ENCODE results near the gene NOP14. TPM values are rescaled to one million over a fixed set of nuclear protein-coding genes. Genes with fewer than 3 reads are reported as not detected.
A peak's percentile ranks its signal among the peaks of the same experiment; 100 is the strongest.

NOP14 gene
- total RNA-seq, 6 experiments from 2014 or later = 34.8 to 39.4 (median 37.0) TPM

DNA sequence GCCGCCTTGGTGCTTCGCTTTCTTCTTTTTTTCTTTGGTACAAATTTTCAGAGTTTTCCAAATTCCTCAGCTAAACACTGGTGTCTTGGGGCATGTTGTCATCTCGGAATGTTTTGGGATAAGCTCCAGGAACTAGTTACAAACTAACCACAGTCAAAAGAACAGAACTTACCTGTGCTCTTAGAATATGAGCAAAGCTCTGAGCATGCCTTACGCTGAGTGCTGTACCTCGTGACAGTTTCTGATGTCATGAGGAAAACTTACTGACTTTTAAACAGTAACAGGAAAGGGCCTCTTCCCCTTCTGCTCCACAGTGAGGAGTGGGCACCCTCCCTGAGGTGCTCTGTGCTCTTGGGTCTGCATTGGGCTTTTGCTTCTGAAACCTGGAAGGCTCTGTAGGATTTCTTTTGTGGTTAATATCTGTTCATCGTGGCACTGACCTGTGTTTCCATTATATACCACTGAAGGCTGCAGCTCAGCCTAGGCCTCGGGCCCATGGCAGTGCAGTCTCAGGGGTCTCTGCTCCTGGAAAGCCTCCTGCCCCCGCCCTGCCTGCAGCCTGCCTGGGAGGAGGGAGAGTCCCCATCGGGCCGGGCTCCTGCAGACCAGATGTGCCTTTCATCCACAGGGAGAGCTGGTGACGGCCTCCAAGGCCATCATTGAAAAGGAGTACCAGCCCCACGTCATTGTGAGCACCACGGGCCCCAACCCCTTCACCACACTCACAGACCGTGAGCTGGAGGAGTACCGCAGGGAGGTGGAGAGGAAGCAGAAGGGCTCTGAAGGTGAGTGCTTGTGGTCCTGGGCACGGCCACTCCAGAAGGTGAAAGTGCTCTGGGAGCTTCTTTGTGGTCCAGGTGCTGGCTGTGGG lies 48.7 kb downstream of the NOP14 start:
- DNase-seq = no peak
- peaks cover 3% of the 10 kb centered on the region; the same call in 1 of the 2 replicates for H3K9me3 Mint-ChIP-seq
- no peak overlapping the region for H3K4me3 Mint-ChIP-seq
- no peaks in the 10 kb centered on the region for H3K4me1 Mint-ChIP-seq (ENCODE audit: low read depth)
- TF ChIP-seq, protein P1, sequence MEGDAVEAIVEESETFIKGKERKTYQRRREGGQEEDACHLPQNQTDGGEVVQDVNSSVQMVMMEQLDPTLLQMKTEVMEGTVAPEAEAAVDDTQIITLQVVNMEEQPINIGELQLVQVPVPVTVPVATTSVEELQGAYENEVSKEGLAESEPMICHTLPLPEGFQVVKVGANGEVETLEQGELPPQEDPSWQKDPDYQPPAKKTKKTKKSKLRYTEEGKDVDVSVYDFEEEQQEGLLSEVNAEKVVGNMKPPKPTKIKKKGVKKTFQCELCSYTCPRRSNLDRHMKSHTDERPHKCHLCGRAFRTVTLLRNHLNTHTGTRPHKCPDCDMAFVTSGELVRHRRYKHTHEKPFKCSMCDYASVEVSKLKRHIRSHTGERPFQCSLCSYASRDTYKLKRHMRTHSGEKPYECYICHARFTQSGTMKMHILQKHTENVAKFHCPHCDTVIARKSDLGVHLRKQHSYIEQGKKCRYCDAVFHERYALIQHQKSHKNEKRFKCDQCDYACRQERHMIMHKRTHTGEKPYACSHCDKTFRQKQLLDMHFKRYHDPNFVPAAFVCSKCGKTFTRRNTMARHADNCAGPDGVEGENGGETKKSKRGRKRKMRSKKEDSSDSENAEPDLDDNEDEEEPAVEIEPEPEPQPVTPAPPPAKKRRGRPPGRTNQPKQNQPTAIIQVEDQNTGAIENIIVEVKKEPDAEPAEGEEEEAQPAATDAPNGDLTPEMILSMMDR (IDR thresholded peaks at IDR 0.05) = no peak
- no peak overlapping the region for H3K27ac Mint-ChIP-seq
- H3K36me3 Mint-ChIP-seq (ENCODE audit: low read depth) = peaks cover 49% of the 10 kb centered on the region
- H3K27me3 Mint-ChIP-seq (ENCODE audit: insufficient read depth) = 0 out of 2 replicates have a peak, but pooled peaks cover 2% of the 10 kb centered on the region

DNA sequence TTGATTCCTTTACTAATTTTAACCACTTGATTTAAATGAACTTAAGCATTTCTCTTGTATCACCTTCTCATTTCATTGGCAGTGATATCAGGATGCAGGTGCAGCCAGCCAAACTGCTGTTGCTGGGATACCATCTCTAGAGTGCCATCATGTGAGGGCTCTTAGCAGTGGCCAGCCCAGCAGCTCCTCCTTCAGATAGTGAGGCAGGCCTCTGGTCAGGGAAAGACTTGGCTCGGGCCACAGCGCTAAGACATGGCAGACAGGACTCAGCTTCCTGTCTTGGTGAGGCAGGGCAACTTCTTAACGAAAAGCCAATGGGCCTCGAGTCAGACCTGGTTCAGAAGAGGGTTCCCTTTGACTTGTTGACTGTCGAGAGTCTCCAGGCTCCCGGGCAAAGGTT lies 50.0 kb downstream of the NOP14 start:
- H3K27ac Mint-ChIP-seq = no peak overlapping the region
- H3K4me3 Mint-ChIP-seq = no peak overlapping the region
- TF ChIP-seq, protein P1 (IDR thresholded peaks at IDR 0.05) = no peak
- peaks cover 36% of the 10 kb centered on the region for H3K36me3 Mint-ChIP-seq (ENCODE audit: low read depth)
- 0 out of 2 replicates have a peak, but pooled peaks cover 2% of the 10 kb centered on the region for H3K27me3 Mint-ChIP-seq (ENCODE audit: insufficient read depth)
- H3K4me1 Mint-ChIP-seq (ENCODE audit: low read depth) = no peaks in the 10 kb centered on the region
- no peaks in the 10 kb centered on the region for H3K9me3 Mint-ChIP-seq
- no peak for DNase-seq

DNA sequence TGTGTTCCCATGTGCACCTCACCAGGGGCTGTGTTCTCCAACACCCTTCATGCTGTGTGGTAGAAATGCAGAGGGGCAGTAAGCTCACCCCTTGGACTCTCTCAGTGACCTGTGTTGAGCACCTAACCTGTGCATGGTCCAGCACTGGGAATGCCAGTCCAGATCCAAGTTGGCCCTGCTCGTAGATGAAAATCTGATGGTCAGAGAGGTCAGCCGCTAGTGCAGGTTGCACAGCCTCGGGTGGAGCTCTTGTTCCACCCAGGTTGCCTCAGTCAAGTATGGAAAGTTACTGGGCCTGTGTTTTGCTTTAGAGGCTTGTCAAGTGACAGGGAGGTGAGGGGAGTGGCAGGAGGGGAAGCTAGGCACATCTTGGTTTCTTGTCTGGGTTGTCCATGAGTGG lies 51.3 kb downstream of the NOP14 start:
- Mint-ChIP-seq H3K36me3 (ENCODE audit: low read depth) (peaks cover 28% of the 10 kb centered on the region), H3K4me3 (no peak overlapping the region), H3K27me3 (ENCODE audit: insufficient read depth) (0 out of 2 replicates have a peak, but pooled peaks cover 2% of the 10 kb centered on the region), H3K9me3 (no peaks in the 10 kb centered on the region), H3K4me1 (ENCODE audit: low read depth) (no peaks in the 10 kb centered on the region), H3K27ac (no peak overlapping the region)
- TF ChIP-seq, protein P1 (IDR thresholded peaks at IDR 0.05) = no peak
- DNase-seq = no peak

DNA sequence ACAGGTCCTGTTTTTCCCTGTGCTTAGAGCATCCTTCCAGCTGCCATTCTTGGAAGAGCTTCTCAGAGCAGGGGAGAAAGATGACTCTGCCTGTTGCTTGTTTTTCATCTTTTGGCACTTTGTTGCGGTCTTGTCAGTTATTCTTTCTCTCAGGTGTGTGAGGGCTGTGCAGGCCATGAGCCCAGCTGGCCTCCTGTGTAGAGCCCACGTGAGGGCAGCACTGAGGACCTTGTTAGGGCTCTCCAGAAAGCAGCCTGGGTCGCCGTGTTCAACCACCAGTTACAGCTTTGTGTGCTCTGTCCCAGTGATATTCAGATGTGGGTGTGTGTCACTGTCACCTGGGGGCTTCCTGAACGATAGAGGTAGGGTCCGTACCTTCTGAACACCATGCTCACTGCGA lies 52.8 kb downstream of the NOP14 start:
- Mint-ChIP-seq H3K27me3 (ENCODE audit: insufficient read depth) (0 out of 2 replicates have a peak, but pooled peaks cover 2% of the 10 kb centered on the region), H3K4me1 (ENCODE audit: low read depth) (no peaks in the 10 kb centered on the region)

DNA sequence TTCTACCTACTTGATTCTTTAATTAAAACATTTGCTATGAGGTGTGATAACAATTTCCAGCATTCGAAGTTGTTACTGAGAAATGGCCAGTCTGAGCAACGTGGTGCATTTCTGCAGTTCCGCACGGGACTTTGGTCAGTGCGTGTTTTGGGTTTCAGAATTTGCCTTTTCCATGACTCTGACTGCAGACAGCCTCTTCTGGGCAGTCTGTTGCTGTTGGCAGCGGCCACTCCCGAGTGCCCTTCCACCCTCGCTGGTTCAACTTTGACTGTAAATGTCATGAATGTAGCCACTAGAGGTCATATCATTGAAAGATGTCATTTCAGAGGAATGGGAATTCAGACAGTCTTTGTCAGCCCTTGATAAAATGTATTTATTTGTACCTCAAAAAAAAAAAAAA lies 53.6 kb downstream of the NOP14 start:
- H3K27ac Mint-ChIP-seq = no peak overlapping the region
- H3K4me1 Mint-ChIP-seq (ENCODE audit: low read depth) = no peaks in the 10 kb centered on the region
- TF ChIP-seq, protein P1 (IDR thresholded peaks at IDR 0.05) = no peak
- peaks cover 26% of the 10 kb centered on the region for H3K36me3 Mint-ChIP-seq (ENCODE audit: low read depth)
- no peak overlapping the region for H3K4me3 Mint-ChIP-seq
- no peaks in the 10 kb centered on the region for H3K9me3 Mint-ChIP-seq
- H3K27me3 Mint-ChIP-seq (ENCODE audit: insufficient read depth) = 0 out of 2 replicates have a peak, but pooled peaks cover 2% of the 10 kb centered on the region
- DNase-seq = no peak

More for the DNA sequence above, 52.8 kb downstream of the NOP14 start:
- no peaks in the 10 kb centered on the region for H3K9me3 Mint-ChIP-seq
- H3K27ac Mint-ChIP-seq = no peak overlapping the region
- no peak for DNase-seq
- peaks cover 26% of the 10 kb centered on the region for H3K36me3 Mint-ChIP-seq (ENCODE audit: low read depth)
- H3K4me3 Mint-ChIP-seq = no peak overlapping the region
- TF ChIP-seq, protein P1 (IDR thresholded peaks at IDR 0.05) = peak; percentile 38; the same call in 1 of the 2 replicates

Data from HFFc6 (cell line).